Activated CD4-positive, CD25-positive, alpha-beta regulatory T cell treated with anti-CD3 and anti-CD28 coated beads, Interleukin-2, amount 50 U/mL, for 24 hours (primary cell): ENCODE results near the gene OR13C3.
"Not testable (repeated sequence)": the region's sequence is repeated elsewhere in the genome, so short reads cannot be mapped to it uniquely, and the experiment has no call there.

Experiments
- ATAC-seq, 2 donors: fragments of 150-1000 bp; cut with Tn5 transposase; one replicate each; pipeline ENCODE4 v1.10.0; 2021; ENCODE audit warnings: mild to moderate bottlenecking in 1 of 2, moderate library complexity in 1 of 2

The OR13C3 gene

GRCh38 chr9:104536756-104537155 lies at the start of gene OR13C3:
Gene OR13C3, minus strand, starts transcription at chr9:104536856. Its CDS starts 133 bp downstream, at chr9:104536723.
- ATAC-seq, result no peak

GRCh38 chr9:104580562-104580961 lies 43.9 kb upstream of the OR13C3 start:
- ATAC-seq, result no peak

- ATAC-seq, result no peak
These were observed 40.6 kb upstream of the OR13C3 start for GRCh38 chr9:104577263-104577662.

GRCh38 chr9:104575456-104575855 lies 38.8 kb upstream of the OR13C3 start:
- ATAC-seq, result no peak

DNA sequence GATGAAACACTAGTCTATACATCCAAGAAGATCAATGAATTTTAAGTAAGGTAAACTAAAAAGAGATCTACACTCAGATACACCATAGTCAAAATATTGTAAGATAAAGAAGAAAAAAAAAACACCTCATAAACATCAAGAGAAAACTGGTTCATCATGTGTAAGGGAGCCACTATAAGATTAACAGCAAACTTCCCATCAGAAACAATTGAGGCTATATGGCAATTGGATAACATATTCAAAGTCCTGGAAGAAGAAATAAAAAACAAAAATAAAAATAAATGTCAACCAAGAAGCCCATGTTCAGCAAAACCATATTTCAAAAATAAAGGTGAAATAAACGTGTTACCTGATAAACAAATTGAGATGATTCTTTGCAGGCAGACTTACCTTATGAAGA lies 36.0 kb upstream of the OR13C3 start:
- ATAC-seq, result no peak

- no peak for ATAC-seq
These were observed 32.2 kb upstream of the OR13C3 start, which contains the start of gene OR13C8 for GRCh38 chr9:104568868-104569267. Gene OR13C8, plus strand, starts transcription at chr9:104569168. Its CDS starts 0 bp downstream, at chr9:104569168.

GRCh38 chr9:104564358-104564757 lies 27.7 kb upstream of the OR13C3 start:
- no peak for ATAC-seq

- no peak for ATAC-seq
These were observed 20.4 kb upstream of the OR13C3 start for GRCh38 chr9:104556830-104557634.

DNA sequence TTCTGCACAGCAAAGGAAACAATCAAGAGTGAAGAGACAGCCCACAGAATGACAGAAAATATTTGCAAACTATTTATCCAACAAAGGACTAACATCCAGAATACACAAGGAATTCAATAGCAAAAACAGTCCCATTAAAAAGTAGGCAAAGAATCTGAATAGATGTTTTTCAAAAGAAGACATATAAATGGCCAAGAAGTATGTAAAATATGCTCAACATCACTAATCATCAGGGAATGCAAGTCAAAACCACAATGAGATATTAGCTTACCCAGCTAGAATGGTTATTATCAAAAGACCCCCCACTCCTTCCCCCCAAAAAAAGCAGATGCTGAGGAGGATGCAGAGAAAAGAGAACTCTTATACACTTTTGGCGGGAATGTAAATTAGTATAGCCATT lies 18.9 kb upstream of the OR13C3 start:
- no peak for ATAC-seq

GRCh38 chr9:104553261-104553660 lies 16.6 kb upstream of the OR13C3 start:
- no peak for ATAC-seq

DNA sequence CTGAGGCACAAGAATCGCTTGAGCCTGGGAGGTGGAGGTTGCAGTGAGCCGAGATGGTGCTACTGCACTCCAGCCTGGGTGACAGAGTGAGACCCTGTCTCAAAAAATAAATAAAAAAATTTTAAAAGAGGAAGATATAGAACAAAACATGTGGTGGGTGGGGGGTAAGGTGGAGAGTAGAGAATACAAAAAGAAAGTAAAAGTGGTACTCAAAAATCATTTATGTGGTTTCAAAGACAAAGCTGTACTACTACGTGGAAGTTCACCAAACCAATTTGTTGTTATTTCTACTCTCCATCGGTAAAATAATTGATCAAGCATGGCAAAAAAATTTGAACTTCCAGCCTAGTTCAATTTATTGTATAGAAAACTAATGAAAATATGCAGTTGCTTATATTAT lies 8.0 kb upstream of the OR13C3 start:
- no peak for ATAC-seq

- no peak for ATAC-seq
These were observed 2.6 kb upstream of the OR13C3 start for GRCh38 chr9:104539275-104539674.

DNA sequence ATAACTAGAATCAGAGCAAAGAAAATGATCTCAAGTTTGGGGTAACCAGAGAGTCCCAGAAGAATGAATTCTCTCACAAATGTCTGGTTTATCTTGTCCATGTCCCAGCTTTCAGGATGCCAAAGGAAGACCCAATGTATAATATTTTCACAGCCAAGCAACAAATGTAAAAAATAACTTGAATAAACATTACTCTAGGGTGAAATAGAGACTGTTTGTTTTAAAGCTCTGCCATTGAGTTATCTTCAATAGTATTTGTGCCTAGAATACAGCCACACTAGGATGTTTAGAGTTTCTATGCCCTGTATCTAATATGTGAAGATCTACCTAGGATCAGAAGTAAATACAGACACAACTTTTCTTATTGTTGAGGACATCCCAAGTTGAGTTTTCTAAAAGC lies 9.5 kb downstream of the OR13C3 start, which contains the start of gene OR13C4:
Gene OR13C4, minus strand, starts transcription at position 101 of the 400 bp plus-strand sequence. Its CDS starts 0 bp downstream, at position 101.
- ATAC-seq, result no peak

GRCh38 chr9:104520241-104520640 lies 16.4 kb downstream of the OR13C3 start:
- not testable (repeated sequence) for ATAC-seq

DNA sequence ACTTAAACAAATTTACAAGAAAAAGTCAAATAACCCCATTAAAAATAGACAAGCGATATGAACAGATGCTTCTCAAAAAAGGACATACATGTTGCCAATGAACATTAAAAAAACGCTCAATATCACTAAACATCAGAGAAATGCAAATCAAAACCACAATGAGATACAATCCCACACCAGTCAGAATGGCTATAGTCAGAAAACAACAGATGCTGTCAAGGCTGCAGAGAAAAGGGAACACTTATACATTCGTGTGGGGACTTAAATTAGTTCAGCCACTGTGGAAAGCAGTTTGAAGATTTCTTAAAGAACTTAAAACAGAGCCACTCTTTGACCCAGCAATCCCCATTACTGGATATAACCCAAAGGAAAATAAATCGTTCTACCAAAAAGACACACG lies 21.8 kb downstream of the OR13C3 start:
- no peak for ATAC-seq

GRCh38 chr9:104506565-104506964 lies 30.1 kb downstream of the OR13C3 start:
- no peak for ATAC-seq

GRCh38 chr9:104503963-104504362 lies 32.7 kb downstream of the OR13C3 start, which contains the start of gene OR13F1:
Gene OR13F1, plus strand, starts transcription at chr9:104504263. Its CDS starts 0 bp downstream, at chr9:104504263.
- no peak for ATAC-seq

DNA sequence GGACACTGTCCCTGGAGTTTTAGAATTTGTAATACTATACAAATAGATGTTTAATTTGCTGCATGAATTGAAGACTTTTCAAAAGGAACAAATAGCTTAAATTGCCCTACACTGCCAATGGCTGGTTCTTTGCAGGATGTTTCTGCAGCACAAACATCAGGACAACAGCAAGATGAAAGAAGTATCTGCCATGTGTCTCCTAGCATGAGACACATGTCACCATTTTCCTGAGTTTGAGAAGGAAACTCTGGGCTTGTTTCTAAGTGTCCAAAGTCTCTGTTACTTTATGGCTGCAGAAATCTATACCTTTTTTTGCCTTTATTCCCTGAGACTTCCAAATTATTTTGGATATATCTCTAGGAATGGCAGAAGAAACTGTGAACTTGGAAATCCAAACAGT lies 33.2 kb downstream of the OR13C3 start:
- no peak for ATAC-seq

GRCh38 chr9:104494808-104495207 lies 41.8 kb downstream of the OR13C3 start:
- ATAC-seq, result no peak
